ENCODE data around the gene MRPL19.

GRCh38 chr2:75614162-75614651 lies 32.4 kb upstream of the MRPL19 start:
- TF ChIP-seq CTCF (IDR thresholded peaks at IDR 0.05 in 2 of 3, conservative IDR thresholded peaks at IDR 0.05 in 1 of 3; ENCODE audit: control insufficient read depth in 2 of 3, extremely low read depth in 1 of 3, insufficient read depth in 1 of 3, low read depth in 3 of 3, low read length in 3 of 3) (no peak), NFIC (IDR thresholded peaks at IDR 0.05; ENCODE audit: low read depth, low read length) (no peak), FOXK2 (IDR thresholded peaks at IDR 0.05) (no peak), REST (IDR thresholded peaks at IDR 0.05; ENCODE audit: low read depth, low read length) (no peak), MTA2 (IDR thresholded peaks at IDR 0.05; ENCODE audit: low read depth) (no peak), EP300 (IDR thresholded peaks at IDR 0.05; ENCODE audit: borderline replicate concordance in 1 of 2, control insufficient read depth in 1 of 2, low read depth in 2 of 2, low read length in 2 of 2) (no peak), CEBPZ (IDR thresholded peaks at IDR 0.05; ENCODE audit: low read depth, low read length) (no peak), EZH2 (IDR thresholded peaks at IDR 0.05; ENCODE audit: borderline replicate concordance, control insufficient read depth, low read depth, low read length) (no peak), TCF12 (IDR thresholded peaks at IDR 0.05; ENCODE audit: low read depth, low read length) (no peak), HDAC2 (IDR thresholded peaks at IDR 0.05) (no peak), KDM1A (IDR thresholded peaks at IDR 0.05; ENCODE audit: borderline replicate concordance) (no peak), RCOR1 (conservative IDR thresholded peaks at IDR 0.05; ENCODE audit: low read depth, low read length) (no peak), ZBTB40 (IDR thresholded peaks at IDR 0.05; ENCODE audit: borderline replicate concordance) (no peak), DPF2 (IDR thresholded peaks at IDR 0.05) (no peak)
